ENCODE data around the gene SYT9.

Gene SYT9

GRCh38 chr11:7493670-7494069 lies 242.0 kb downstream of the SYT9 start:
- H3K79me2 ChIP-seq (ENCODE audit: control insufficient read depth, insufficient read depth, low read length), result no peaks in the 10 kb centered on the region
- no peak overlapping the region for H2AK5ac ChIP-seq (ENCODE audit: low read length)
- H3K4ac ChIP-seq (ENCODE audit: low read depth, low read length), result no peak overlapping the region
- no peak overlapping the region for H2BK5ac ChIP-seq (ENCODE audit: low read length)
- no peak for DNase-seq
- H3K23ac ChIP-seq (ENCODE audit: low read length), result no peak overlapping the region
- H3K27ac ChIP-seq (ENCODE audit: low read depth, low read length), result no peak overlapping the region
- no CpG with 5 or more reads among the region's 2 CpGs for WGBS (ENCODE audit: extremely low coverage, insufficient coverage, low lambda C conversion rate)
- H3K4me2 ChIP-seq (ENCODE audit: low read length), result no peak overlapping the region
- H3K9ac ChIP-seq (ENCODE audit: low read length), result no peak overlapping the region
- H3K36me3 ChIP-seq (ENCODE audit: control insufficient read depth, insufficient read depth, low read length), result no peaks in the 10 kb centered on the region
- H2BK120ac ChIP-seq (ENCODE audit: low read depth, low read length), result no peak overlapping the region
- H2BK15ac ChIP-seq (replicated peaks; ENCODE audit: low read depth), result no peak overlapping the region
- no peak overlapping the region for H3K18ac ChIP-seq (ENCODE audit: low read length)
- H3K27me3 ChIP-seq (ENCODE audit: insufficient read depth, low read length, poor library complexity), result no peaks in the 10 kb centered on the region
- H4K5ac ChIP-seq (ENCODE audit: low read length), result no peak overlapping the region
- H4K8ac ChIP-seq (ENCODE audit: low read depth, low read length), result no peak overlapping the region
- no peak overlapping the region for H3K56ac ChIP-seq (ENCODE audit: low read length)
- no peaks in the 10 kb centered on the region for H3K4me1 ChIP-seq (ENCODE audit: control insufficient read depth, low read depth, low read length)
- no peaks in the 10 kb centered on the region for H3K79me1 ChIP-seq (ENCODE audit: low read length)
- no peak overlapping the region for H3K4me3 ChIP-seq (ENCODE audit: low read length)

DNA sequence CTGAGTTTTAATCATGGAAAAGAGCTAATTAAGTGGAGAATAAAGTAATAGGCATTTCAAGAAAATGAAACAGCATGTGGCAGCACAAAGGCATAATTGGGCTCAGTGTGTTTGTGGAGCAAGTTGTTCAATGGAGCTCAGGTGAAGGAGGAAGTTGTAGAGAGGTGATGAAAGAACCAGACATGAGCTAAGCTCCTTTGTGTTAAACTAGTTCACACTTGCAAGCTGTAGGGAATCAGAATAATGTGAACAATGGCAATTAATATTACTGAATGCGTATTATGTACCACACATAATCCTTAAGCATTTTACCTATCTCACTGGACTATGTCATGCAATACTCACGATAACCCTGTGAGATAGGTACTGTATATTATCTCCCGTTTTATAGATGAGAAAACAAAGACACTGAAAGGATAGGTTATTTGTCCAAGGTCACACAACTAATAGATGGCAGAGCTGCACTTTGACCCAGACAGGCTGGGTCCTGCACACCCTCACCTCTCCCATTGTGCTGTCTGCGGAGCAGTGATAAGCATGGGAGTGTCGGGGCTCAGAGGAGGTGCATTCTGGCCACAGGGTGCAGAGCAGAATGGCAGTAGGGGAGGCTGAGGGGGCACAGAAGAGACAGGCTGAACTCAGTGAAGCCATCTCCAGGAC lies 242.5 kb downstream of the SYT9 start:
- Histone ChIP-seq H2BK15ac (replicated peaks; ENCODE audit: low read depth) (no peak overlapping the region), H3K27me3 (ENCODE audit: insufficient read depth, low read length, poor library complexity) (no peaks in the 10 kb centered on the region), H3K79me1 (ENCODE audit: low read length) (no peaks in the 10 kb centered on the region), H3K4me3 (ENCODE audit: low read length) (no peak overlapping the region), H4K5ac (ENCODE audit: low read length) (no peak overlapping the region), H3K4me1 (ENCODE audit: control insufficient read depth, low read depth, low read length) (no peaks in the 10 kb centered on the region), H2AK5ac (ENCODE audit: low read length) (no peak overlapping the region), H3K36me3 (ENCODE audit: control insufficient read depth, insufficient read depth, low read length) (no peaks in the 10 kb centered on the region), H3K56ac (ENCODE audit: low read length) (no peak overlapping the region), H3K9ac (ENCODE audit: low read length) (no peak overlapping the region), H2BK5ac (ENCODE audit: low read length) (no peak overlapping the region), H3K79me2 (ENCODE audit: control insufficient read depth, insufficient read depth, low read length) (no peaks in the 10 kb centered on the region), H3K4ac (ENCODE audit: low read depth, low read length) (no peak overlapping the region), H2BK120ac (ENCODE audit: low read depth, low read length) (no peak overlapping the region), H3K27ac (ENCODE audit: low read depth, low read length) (no peak overlapping the region), H3K4me2 (ENCODE audit: low read length) (no peak overlapping the region), H3K18ac (ENCODE audit: low read length) (no peak overlapping the region), H3K23ac (ENCODE audit: low read length) (no peak overlapping the region), H4K8ac (ENCODE audit: low read depth, low read length) (no peak overlapping the region)
- no peak for DNase-seq
- no CpG with 5 or more reads among the region's 5 CpGs for WGBS (ENCODE audit: extremely low coverage, insufficient coverage, low lambda C conversion rate)

DNA sequence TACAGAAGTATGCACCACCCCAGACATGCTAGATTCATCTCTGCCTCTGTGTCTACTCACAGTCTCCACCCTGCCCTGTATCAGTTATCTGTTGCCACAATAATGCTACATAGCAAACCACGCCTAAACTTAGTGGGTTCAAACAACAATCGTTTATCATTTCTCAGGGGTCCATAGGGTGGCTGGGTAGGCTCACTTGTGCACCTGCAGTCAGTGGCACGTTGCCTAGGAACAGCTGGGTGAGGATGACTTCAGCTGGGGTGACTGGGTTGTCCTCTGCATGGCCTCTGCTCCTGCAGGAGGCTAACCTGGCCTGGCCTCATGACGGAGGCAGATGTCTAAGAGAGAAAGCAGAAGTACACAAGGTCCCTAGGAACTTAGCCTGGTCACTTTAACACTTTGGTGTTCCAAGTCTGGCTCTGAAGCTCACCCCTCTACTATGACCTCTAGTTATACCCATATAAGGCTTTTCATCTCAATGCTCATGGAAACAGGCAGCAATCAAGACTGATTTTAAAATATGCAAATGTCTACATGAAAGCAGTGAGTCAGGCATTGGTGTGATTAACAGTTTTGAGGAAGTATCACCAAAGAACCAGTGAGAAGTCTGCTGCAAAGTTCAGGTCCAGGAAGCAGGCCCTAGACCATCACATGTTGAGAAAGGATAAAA lies 244.3 kb downstream of the SYT9 start:
- Histone ChIP-seq H3K79me1 (ENCODE audit: low read length) (no peaks in the 10 kb centered on the region), H3K36me3 (ENCODE audit: control insufficient read depth, insufficient read depth, low read length) (no peaks in the 10 kb centered on the region), H2BK5ac (ENCODE audit: low read length) (no peak overlapping the region), H3K4me1 (ENCODE audit: control insufficient read depth, low read depth, low read length) (peaks cover 2% of the 10 kb centered on the region), H3K4me2 (ENCODE audit: low read length) (no peak overlapping the region), H4K8ac (ENCODE audit: low read depth, low read length) (no peak overlapping the region), H3K9ac (ENCODE audit: low read length) (no peak overlapping the region), H3K27me3 (ENCODE audit: insufficient read depth, low read length, poor library complexity) (no peaks in the 10 kb centered on the region), H3K27ac (ENCODE audit: low read depth, low read length) (no peak overlapping the region), H3K79me2 (ENCODE audit: control insufficient read depth, insufficient read depth, low read length) (no peaks in the 10 kb centered on the region), H2BK15ac (replicated peaks; ENCODE audit: low read depth) (no peak overlapping the region), H4K5ac (ENCODE audit: low read length) (no peak overlapping the region), H2BK120ac (ENCODE audit: low read depth, low read length) (no peak overlapping the region), H3K56ac (ENCODE audit: low read length) (no peak overlapping the region), H3K23ac (ENCODE audit: low read length) (no peak overlapping the region), H3K4ac (ENCODE audit: low read depth, low read length) (no peak overlapping the region), H3K4me3 (ENCODE audit: low read length) (no peak overlapping the region), H2AK5ac (ENCODE audit: low read length) (no peak overlapping the region), H3K18ac (ENCODE audit: low read length) (no peak overlapping the region)
- WGBS (ENCODE audit: extremely low coverage, insufficient coverage, low lambda C conversion rate), result no CpG with 5 or more reads among the region's 4 CpGs
- DNase-seq, result no peak

GRCh38 chr11:7498193-7498592 lies 246.5 kb downstream of the SYT9 start:
- DNase-seq, result no peak
- Histone ChIP-seq H2BK5ac (ENCODE audit: low read length) (no peak overlapping the region), H3K23ac (ENCODE audit: low read length) (no peak overlapping the region), H4K8ac (ENCODE audit: low read depth, low read length) (no peak overlapping the region), H3K36me3 (ENCODE audit: control insufficient read depth, insufficient read depth, low read length) (no peaks in the 10 kb centered on the region), H3K56ac (ENCODE audit: low read length) (no peak overlapping the region), H3K4me3 (ENCODE audit: low read length) (no peak overlapping the region), H3K9ac (ENCODE audit: low read length) (no peak overlapping the region), H3K18ac (ENCODE audit: low read length) (no peak overlapping the region), H2BK120ac (ENCODE audit: low read depth, low read length) (no peak overlapping the region), H3K27ac (ENCODE audit: low read depth, low read length) (no peak overlapping the region), H2BK15ac (replicated peaks; ENCODE audit: low read depth) (no peak overlapping the region), H2AK5ac (ENCODE audit: low read length) (no peak overlapping the region), H3K4me2 (ENCODE audit: low read length) (no peak overlapping the region), H3K27me3 (ENCODE audit: insufficient read depth, low read length, poor library complexity) (no peaks in the 10 kb centered on the region), H3K79me1 (ENCODE audit: low read length) (no peaks in the 10 kb centered on the region), H3K79me2 (ENCODE audit: control insufficient read depth, insufficient read depth, low read length) (no peaks in the 10 kb centered on the region), H3K4me1 (ENCODE audit: control insufficient read depth, low read depth, low read length) (peaks cover 6% of the 10 kb centered on the region), H3K4ac (ENCODE audit: low read depth, low read length) (no peak overlapping the region), H4K5ac (ENCODE audit: low read length) (no peak overlapping the region)
- no CpG with 5 or more reads among the region's 4 CpGs for WGBS (ENCODE audit: extremely low coverage, insufficient coverage, low lambda C conversion rate)

DNA sequence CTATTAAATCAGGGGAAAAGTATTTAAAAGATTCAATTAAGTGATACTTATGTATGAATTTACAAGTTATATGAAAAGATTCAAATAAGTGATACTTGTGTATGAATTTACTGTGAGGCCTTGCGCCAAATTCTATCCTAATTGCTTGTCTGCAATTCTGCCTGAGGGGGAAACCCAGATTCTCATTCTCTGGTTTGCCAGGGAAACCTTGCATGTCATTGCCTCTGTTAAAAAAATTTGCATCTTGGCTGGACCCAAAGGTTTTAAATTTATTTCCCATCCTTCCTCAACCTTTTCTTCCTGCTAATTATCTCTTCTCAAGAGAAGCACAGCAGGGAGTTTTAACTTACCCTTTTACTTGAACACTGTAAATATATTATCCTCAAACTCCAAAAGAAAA lies 247.4 kb downstream of the SYT9 start:
- Histone ChIP-seq H3K4me2 (ENCODE audit: low read length) (no peak overlapping the region), H2BK15ac (replicated peaks; ENCODE audit: low read depth) (no peak overlapping the region), H3K4me1 (ENCODE audit: control insufficient read depth, low read depth, low read length) (peaks cover 6% of the 10 kb centered on the region), H3K56ac (ENCODE audit: low read length) (no peak overlapping the region), H4K8ac (ENCODE audit: low read depth, low read length) (no peak overlapping the region), H3K4ac (ENCODE audit: low read depth, low read length) (no peak overlapping the region), H3K23ac (ENCODE audit: low read length) (no peak overlapping the region), H3K4me3 (ENCODE audit: low read length) (no peak overlapping the region), H3K79me2 (ENCODE audit: control insufficient read depth, insufficient read depth, low read length) (no peaks in the 10 kb centered on the region), H3K79me1 (ENCODE audit: low read length) (no peaks in the 10 kb centered on the region), H4K5ac (ENCODE audit: low read length) (no peak overlapping the region), H2BK120ac (ENCODE audit: low read depth, low read length) (no peak overlapping the region), H2AK5ac (ENCODE audit: low read length) (no peak overlapping the region), H3K27me3 (ENCODE audit: insufficient read depth, low read length, poor library complexity) (no peaks in the 10 kb centered on the region), H3K9ac (ENCODE audit: low read length) (no peak overlapping the region), H2BK5ac (ENCODE audit: low read length) (no peak overlapping the region), H3K27ac (ENCODE audit: low read depth, low read length) (no peak overlapping the region), H3K18ac (ENCODE audit: low read length) (no peak overlapping the region), H3K36me3 (ENCODE audit: control insufficient read depth, insufficient read depth, low read length) (no peaks in the 10 kb centered on the region)
- WGBS (ENCODE audit: extremely low coverage, insufficient coverage, low lambda C conversion rate), result no CpG with 5 or more reads among the region's 1 CpG
- DNase-seq, result no peak

GRCh38 chr11:7500251-7500650 lies 248.5 kb downstream of the SYT9 start:
- H3K56ac ChIP-seq (ENCODE audit: low read length), result no peak overlapping the region
- H3K27ac ChIP-seq (ENCODE audit: low read depth, low read length), result no peak overlapping the region
- H3K27me3 ChIP-seq (ENCODE audit: insufficient read depth, low read length, poor library complexity), result no peaks in the 10 kb centered on the region
- H2BK120ac ChIP-seq (ENCODE audit: low read depth, low read length), result no peak overlapping the region
- H3K36me3 ChIP-seq (ENCODE audit: control insufficient read depth, insufficient read depth, low read length), result no peaks in the 10 kb centered on the region
- H2BK5ac ChIP-seq (ENCODE audit: low read length), result no peak overlapping the region
- WGBS (ENCODE audit: extremely low coverage, insufficient coverage, low lambda C conversion rate), result no CpG with 5 or more reads among the region's 3 CpGs
- no peak overlapping the region for H2BK15ac ChIP-seq (replicated peaks; ENCODE audit: low read depth)
- H3K79me1 ChIP-seq (ENCODE audit: low read length), result no peaks in the 10 kb centered on the region
- DNase-seq, result no peak
- H3K9ac ChIP-seq (ENCODE audit: low read length), result no peak overlapping the region
- no peak overlapping the region for H3K4me3 ChIP-seq (ENCODE audit: low read length)
- H3K4me2 ChIP-seq (ENCODE audit: low read length), result no peak overlapping the region
- no peak overlapping the region for H4K8ac ChIP-seq (ENCODE audit: low read depth, low read length)
- no peak overlapping the region for H3K23ac ChIP-seq (ENCODE audit: low read length)
- H2AK5ac ChIP-seq (ENCODE audit: low read length), result no peak overlapping the region
- H3K4me1 ChIP-seq (ENCODE audit: control insufficient read depth, low read depth, low read length), result peaks cover 6% of the 10 kb centered on the region
- H3K79me2 ChIP-seq (ENCODE audit: control insufficient read depth, insufficient read depth, low read length), result no peaks in the 10 kb centered on the region
- no peak overlapping the region for H4K5ac ChIP-seq (ENCODE audit: low read length)
- no peak overlapping the region for H3K4ac ChIP-seq (ENCODE audit: low read depth, low read length)
- H3K18ac ChIP-seq (ENCODE audit: low read length), result no peak overlapping the region
